ENCODE results near the gene MTUS2. TPM values are rescaled to one million over a fixed set of nuclear protein-coding genes. Genes with fewer than 3 reads are reported as not detected.

Gene MTUS2
- total RNA-seq, 4 donors from 2014 or later = 0.08 to 0.57 TPM; not detected in 2

DNA sequence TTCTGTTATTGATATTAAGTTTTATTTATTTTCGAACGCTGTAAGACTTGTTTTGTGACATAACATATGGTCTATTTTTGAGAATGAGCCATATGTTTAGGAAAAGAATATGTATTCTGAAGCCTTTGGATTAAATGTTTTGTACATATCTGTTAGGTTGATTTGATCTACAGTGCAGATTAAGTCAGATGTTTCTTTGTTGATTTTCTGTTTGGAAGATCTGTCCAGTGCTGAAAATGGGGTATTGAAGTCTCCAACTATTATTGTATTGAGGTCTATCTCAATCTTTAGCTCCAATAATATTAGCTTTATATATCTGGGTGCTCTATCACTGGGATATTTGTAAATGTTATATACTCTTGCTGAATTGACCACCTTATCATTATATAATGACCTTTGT lies 97.9 kb downstream of the MTUS2 start:
- no peaks in the 10 kb centered on the region for H3K4me1 ChIP-seq
- no peak for DNase-seq
- H3K9me3 ChIP-seq = no peaks in the 10 kb centered on the region
- no peak for TF ChIP-seq POLR2A (IDR thresholded peaks at IDR 0.05)
- TF ChIP-seq, protein P1, sequence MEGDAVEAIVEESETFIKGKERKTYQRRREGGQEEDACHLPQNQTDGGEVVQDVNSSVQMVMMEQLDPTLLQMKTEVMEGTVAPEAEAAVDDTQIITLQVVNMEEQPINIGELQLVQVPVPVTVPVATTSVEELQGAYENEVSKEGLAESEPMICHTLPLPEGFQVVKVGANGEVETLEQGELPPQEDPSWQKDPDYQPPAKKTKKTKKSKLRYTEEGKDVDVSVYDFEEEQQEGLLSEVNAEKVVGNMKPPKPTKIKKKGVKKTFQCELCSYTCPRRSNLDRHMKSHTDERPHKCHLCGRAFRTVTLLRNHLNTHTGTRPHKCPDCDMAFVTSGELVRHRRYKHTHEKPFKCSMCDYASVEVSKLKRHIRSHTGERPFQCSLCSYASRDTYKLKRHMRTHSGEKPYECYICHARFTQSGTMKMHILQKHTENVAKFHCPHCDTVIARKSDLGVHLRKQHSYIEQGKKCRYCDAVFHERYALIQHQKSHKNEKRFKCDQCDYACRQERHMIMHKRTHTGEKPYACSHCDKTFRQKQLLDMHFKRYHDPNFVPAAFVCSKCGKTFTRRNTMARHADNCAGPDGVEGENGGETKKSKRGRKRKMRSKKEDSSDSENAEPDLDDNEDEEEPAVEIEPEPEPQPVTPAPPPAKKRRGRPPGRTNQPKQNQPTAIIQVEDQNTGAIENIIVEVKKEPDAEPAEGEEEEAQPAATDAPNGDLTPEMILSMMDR (IDR thresholded peaks at IDR 0.05) = no peak
- WGBS, 2 donors = 83 to 85% methylated on average over 2 of the region's 2 CpGs
- H3K27ac ChIP-seq = no peak overlapping the region
- no peaks in the 10 kb centered on the region for H3K36me3 ChIP-seq
- intact Hi-C loops (cut with DNase I) = no loop called here
- H3K27me3 ChIP-seq = no peaks in the 10 kb centered on the region
- H3K4me3 ChIP-seq = no peak overlapping the region

DNA sequence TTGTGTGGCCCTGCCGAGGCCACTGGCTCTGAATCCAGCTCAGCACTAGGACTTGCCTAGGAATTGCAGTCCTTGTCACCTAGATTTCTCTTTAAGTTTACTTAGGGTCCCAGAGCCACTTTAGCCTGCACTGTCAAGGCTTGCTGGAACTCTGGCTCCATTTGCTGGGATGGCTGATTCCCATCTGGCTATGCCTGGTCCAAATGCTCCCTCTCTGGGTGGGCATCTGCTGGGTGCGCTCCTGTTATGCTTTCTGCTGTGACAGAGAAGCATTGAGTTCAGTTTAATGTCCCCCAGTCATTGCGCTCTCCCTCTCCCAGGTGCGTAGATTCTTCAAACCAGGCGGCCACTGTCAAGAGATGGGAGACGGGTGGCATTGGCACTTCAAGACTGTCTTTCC lies 102.2 kb downstream of the MTUS2 start:
- no peaks in the 10 kb centered on the region for H3K4me1 ChIP-seq
- DNase-seq = no peak
- intact Hi-C loops (cut with DNase I) = no loop called here
- H3K4me3 ChIP-seq = no peak overlapping the region
- no peaks in the 10 kb centered on the region for H3K9me3 ChIP-seq
- TF ChIP-seq, protein P1 (IDR thresholded peaks at IDR 0.05) = no peak
- no peak for TF ChIP-seq POLR2A (IDR thresholded peaks at IDR 0.05)
- no peaks in the 10 kb centered on the region for H3K27me3 ChIP-seq
- no peaks in the 10 kb centered on the region for H3K36me3 ChIP-seq
- no peak overlapping the region for H3K27ac ChIP-seq
- 38 to 58% methylated on average over 4 to 6 of the region's 6 CpGs for WGBS, 2 donors

DNA sequence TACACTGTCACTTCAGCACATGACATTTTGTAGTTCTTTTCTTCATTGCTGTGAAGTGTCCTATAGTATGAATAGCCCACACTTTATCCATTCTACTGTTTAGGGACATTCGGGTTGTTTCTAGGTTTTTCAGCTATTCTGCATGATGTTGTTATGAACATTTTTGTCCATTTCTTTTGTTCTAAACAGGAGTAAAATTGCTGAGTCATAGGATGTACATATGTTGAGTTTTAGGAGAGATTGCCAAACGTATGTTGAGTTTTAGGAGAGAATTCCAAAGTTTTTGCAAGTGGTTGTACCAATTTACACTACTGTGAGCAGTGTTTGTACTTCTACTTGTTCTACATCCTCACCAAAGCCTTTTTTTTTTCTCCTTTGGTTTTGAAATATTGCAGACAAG lies 115.0 kb downstream of the MTUS2 start:
- H3K4me1 ChIP-seq = no peaks in the 10 kb centered on the region
- intact Hi-C loops (cut with DNase I) = no loop called here
- H3K4me3 ChIP-seq = no peak overlapping the region
- DNase-seq = no peak
- WGBS, 2 donors = 55 to 71% methylated on average over 2 of the region's 2 CpGs
- TF ChIP-seq, protein P1 (IDR thresholded peaks at IDR 0.05) = no peak
- no peak for TF ChIP-seq POLR2A (IDR thresholded peaks at IDR 0.05)
- H3K36me3 ChIP-seq = no peaks in the 10 kb centered on the region
- H3K27ac ChIP-seq = no peak overlapping the region
- no peaks in the 10 kb centered on the region for H3K9me3 ChIP-seq
- no peaks in the 10 kb centered on the region for H3K27me3 ChIP-seq

DNA sequence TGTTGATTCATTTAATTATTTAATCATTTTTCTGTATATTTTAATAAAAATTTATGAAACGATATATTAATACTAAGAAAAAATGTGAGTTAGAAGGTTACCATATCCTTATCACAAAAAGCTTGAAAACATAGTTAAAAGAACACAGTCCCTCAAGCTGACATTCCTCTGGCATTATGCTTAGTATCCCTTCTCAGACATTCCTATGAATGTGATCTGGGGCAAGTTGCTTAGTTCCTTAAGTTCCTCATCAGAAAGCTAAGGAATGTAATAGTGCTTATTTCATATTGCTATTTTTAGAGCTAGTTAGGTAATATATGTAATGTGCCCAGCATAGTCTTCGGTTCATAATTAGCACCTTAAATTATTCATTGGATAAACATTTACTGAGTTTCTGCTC lies 122.8 kb downstream of the MTUS2 start:
- DNase-seq = no peak
- WGBS, 2 donors = 68 to 84% methylated on average over 2 of the region's 2 CpGs
- TF ChIP-seq POLR2A (IDR thresholded peaks at IDR 0.05) = no peak
- TF ChIP-seq, protein P1 (IDR thresholded peaks at IDR 0.05) = no peak

DNA sequence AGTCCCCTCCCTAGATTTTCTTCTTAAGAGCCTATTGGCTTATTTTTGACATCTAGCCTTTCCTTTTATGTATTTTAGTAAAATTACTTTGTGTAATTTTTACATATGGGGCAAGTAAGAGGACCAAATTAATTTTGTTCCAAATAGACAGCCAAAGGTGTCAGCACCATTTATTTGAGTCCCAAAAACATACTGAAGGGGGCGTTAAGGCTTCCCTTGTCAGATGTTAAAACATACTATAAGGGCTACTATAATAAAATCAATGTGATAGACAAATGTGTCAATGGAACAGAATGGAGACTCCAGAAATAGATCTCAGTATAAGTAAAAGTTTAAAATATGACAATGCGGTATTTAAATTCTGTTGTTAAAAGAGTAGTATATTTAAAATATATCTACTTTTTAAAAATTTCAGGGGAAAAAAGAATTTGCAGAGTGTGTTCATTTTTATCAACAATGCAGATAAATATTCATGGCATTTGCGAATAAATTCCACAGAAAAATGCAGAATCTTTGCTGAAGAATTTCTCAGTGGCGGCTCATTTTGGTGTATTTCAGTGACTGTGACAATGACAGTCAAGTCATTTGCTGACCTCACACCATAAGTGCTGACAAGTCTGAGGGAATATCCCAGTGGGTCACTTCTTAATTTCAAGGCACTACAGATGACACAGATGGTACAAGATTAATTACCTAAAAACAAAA lies 133.7 kb downstream of the MTUS2 start:
- WGBS, 2 donors = 76 to 88% methylated on average over 4 of the region's 4 CpGs
- TF ChIP-seq, protein P1 (IDR thresholded peaks at IDR 0.05) = no peak
- TF ChIP-seq POLR2A (IDR thresholded peaks at IDR 0.05) = no peak
- no peaks in the 10 kb centered on the region for H3K36me3 ChIP-seq
- H3K9me3 ChIP-seq = no peaks in the 10 kb centered on the region
- H3K27ac ChIP-seq = no peak overlapping the region
- intact Hi-C loops (cut with DNase I) = no loop called here
- no peaks in the 10 kb centered on the region for H3K27me3 ChIP-seq
- no peak for DNase-seq
- H3K4me3 ChIP-seq = no peak overlapping the region
- H3K4me1 ChIP-seq = no peaks in the 10 kb centered on the region

More for the DNA sequence above, 122.8 kb downstream of the MTUS2 start:
- intact Hi-C loops (cut with DNase I) = no loop called here
- H3K36me3 ChIP-seq = no peaks in the 10 kb centered on the region
- H3K27ac ChIP-seq = no peak overlapping the region
- no peaks in the 10 kb centered on the region for H3K9me3 ChIP-seq
- H3K4me3 ChIP-seq = no peak overlapping the region
- H3K4me1 ChIP-seq = no peaks in the 10 kb centered on the region
- H3K27me3 ChIP-seq = no peaks in the 10 kb centered on the region
